ENCODE data around the gene SLC1A7.

The SLC1A7 gene

GRCh38 chr1:53180951-53181350 is 38.5 kb upstream of the SLC1A7 start:
- Histone ChIP-seq H3K9ac (ENCODE audit: low read length) (no peak overlapping the region), H3K36me3 (ENCODE audit: low read length) (no peaks in the 10 kb centered on the region), H3K27me3 (ENCODE audit: low read length) (no peaks in the 10 kb centered on the region), H3K4me2 (ENCODE audit: low read depth, low read length, poor library complexity, severe bottlenecking) (no peak overlapping the region), H3K4me3 (ENCODE audit: insufficient read depth, low read length, poor library complexity, severe bottlenecking) (no peak overlapping the region), H3F3A (ENCODE audit: insufficient read depth) (no peaks in the 10 kb centered on the region), H3K27ac (ENCODE audit: low read depth, low read length) (no peak overlapping the region), H3K9me3 (ENCODE audit: insufficient read depth, low read length) (no peaks in the 10 kb centered on the region), H3K9me2 (replicated peaks; ENCODE audit: insufficient read depth, low read length) (no peaks in the 10 kb centered on the region), H2AFZ (ENCODE audit: low read depth, low read length, severe bottlenecking) (no peak overlapping the region), H3K79me2 (ENCODE audit: insufficient read depth, low read length) (no peaks in the 10 kb centered on the region), H4K20me1 (ENCODE audit: low read depth, low read length) (no peaks in the 10 kb centered on the region)
- TF ChIP-seq EZH2phosphoT487 (conservative IDR thresholded peaks at IDR 0.05; ENCODE audit: low read length) (no peak), CTCF (IDR thresholded peaks at IDR 0.05; ENCODE audit: insufficient read depth, low read length, poor library complexity, severe bottlenecking) (no peak)

DNA sequence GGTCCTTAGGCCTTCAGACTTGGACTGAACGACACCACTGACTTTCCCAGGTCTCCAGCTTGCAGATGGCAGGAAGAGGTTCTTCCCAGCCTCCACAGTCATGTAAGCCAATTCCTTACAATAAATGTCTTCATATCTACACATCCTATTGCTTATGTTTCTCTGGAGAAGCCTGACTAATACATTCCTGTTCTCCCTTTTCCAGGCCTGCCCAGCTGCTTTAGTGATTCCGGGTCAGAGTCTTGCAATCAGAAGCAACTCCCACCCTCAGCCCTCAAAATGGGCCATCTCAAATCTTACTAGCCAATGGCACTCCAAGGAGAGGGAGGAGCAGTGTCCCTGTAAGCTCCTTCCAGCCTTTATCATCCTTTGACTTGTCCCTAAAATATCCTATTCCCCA is 37.8 kb upstream of the SLC1A7 start:
- H3K9me2 ChIP-seq (replicated peaks; ENCODE audit: insufficient read depth, low read length): no peaks in the 10 kb centered on the region
- H3K27ac ChIP-seq (ENCODE audit: low read depth, low read length): no peak overlapping the region
- TF ChIP-seq EZH2phosphoT487 (conservative IDR thresholded peaks at IDR 0.05; ENCODE audit: low read length) (no peak), CTCF (IDR thresholded peaks at IDR 0.05; ENCODE audit: insufficient read depth, low read length, poor library complexity, severe bottlenecking) (no peak)
- no peaks in the 10 kb centered on the region for H3K79me2 ChIP-seq (ENCODE audit: insufficient read depth, low read length)
- no peaks in the 10 kb centered on the region for H3K36me3 ChIP-seq (ENCODE audit: low read length)
- no peaks in the 10 kb centered on the region for H4K20me1 ChIP-seq (ENCODE audit: low read depth, low read length)
- H3K27me3 ChIP-seq (ENCODE audit: low read length): no peaks in the 10 kb centered on the region
- H3F3A ChIP-seq (ENCODE audit: insufficient read depth): no peaks in the 10 kb centered on the region
- H3K9me3 ChIP-seq (ENCODE audit: insufficient read depth, low read length): no peaks in the 10 kb centered on the region
- H3K9ac ChIP-seq (ENCODE audit: low read length): no peak overlapping the region
- no peak overlapping the region for H2AFZ ChIP-seq (ENCODE audit: low read depth, low read length, severe bottlenecking)
- H3K4me3 ChIP-seq (ENCODE audit: insufficient read depth, low read length, poor library complexity, severe bottlenecking): no peak overlapping the region
- no peak overlapping the region for H3K4me2 ChIP-seq (ENCODE audit: low read depth, low read length, poor library complexity, severe bottlenecking)

GRCh38 chr1:53176452-53177208 is 34.2 kb upstream of the SLC1A7 start:
- Histone ChIP-seq H3K9me3 (ENCODE audit: insufficient read depth, low read length) (no peaks in the 10 kb centered on the region), H3K27me3 (ENCODE audit: low read length) (no peaks in the 10 kb centered on the region), H3K27ac (ENCODE audit: low read depth, low read length) (no peak overlapping the region), H2AFZ (ENCODE audit: low read depth, low read length, severe bottlenecking) (no peak overlapping the region), H3K4me3 (ENCODE audit: insufficient read depth, low read length, poor library complexity, severe bottlenecking) (no peak overlapping the region), H4K20me1 (ENCODE audit: low read depth, low read length) (no peaks in the 10 kb centered on the region), H3K36me3 (ENCODE audit: low read length) (no peaks in the 10 kb centered on the region), H3K79me2 (ENCODE audit: insufficient read depth, low read length) (no peaks in the 10 kb centered on the region), H3K9me2 (replicated peaks; ENCODE audit: insufficient read depth, low read length) (no peaks in the 10 kb centered on the region), H3K9ac (ENCODE audit: low read length) (no peak overlapping the region), H3K4me2 (ENCODE audit: low read depth, low read length, poor library complexity, severe bottlenecking) (no peak overlapping the region), H3F3A (ENCODE audit: insufficient read depth) (no peaks in the 10 kb centered on the region)
- TF ChIP-seq EZH2phosphoT487 (conservative IDR thresholded peaks at IDR 0.05; ENCODE audit: low read length) (no peak), CTCF (IDR thresholded peaks at IDR 0.05; ENCODE audit: insufficient read depth, low read length, poor library complexity, severe bottlenecking) (no peak)
